ENCODE results near the gene ZC3H12C.

DNA sequence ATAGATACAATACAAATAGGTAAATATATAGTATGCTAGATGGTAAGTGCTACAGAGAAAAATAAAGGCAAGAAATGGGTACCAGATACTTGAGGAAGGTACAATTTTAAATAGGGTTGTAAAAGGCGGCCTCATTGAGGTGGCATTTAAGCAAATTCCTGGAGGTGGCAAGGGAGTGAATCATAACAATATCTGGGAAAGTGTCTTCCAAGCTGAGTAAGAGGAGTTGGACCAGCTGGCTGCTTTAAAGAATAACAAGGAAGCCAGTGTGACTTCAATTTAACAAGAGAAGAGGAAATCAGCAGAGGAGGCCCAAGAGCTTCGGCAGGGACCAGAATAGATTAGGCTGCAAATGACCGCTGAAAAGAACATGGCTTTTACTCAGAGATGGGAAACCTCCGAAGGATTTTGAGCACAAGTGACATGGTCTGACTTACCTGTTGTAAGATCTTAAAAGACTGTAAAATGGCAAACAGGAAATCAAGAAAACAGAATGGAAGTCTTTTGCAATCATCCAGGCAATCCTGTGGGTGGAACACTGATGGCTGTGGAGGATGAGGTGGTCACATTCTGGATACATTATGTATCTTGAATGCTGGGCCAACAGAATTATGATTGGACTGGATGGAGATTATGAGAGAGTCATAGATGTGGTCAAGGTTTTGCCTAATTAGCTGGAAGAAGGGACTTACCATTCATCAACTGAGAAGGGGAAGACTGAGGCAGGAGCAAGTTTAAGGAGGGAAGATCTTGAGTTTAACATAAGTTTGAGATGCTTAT, 126.0 kb downstream of the ZC3H12C start:
- TF ChIP-seq, protein P1, sequence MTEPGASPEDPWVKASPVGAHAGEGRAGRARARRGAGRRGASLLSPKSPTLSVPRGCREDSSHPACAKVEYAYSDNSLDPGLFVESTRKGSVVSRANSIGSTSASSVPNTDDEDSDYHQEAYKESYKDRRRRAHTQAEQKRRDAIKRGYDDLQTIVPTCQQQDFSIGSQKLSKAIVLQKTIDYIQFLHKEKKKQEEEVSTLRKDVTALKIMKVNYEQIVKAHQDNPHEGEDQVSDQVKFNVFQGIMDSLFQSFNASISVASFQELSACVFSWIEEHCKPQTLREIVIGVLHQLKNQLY (CRISPR knock-in tag; IDR thresholded peaks at IDR 0.05): no peak
- no peak for TF ChIP-seq ZNF75D (CRISPR knock-in tag; IDR thresholded peaks at IDR 0.05; ENCODE audit: borderline replicate concordance)
- TF ChIP-seq SMC3 (IDR thresholded peaks at IDR 0.05; ENCODE audit: low read length): no peak
- TF ChIP-seq, protein P2, sequence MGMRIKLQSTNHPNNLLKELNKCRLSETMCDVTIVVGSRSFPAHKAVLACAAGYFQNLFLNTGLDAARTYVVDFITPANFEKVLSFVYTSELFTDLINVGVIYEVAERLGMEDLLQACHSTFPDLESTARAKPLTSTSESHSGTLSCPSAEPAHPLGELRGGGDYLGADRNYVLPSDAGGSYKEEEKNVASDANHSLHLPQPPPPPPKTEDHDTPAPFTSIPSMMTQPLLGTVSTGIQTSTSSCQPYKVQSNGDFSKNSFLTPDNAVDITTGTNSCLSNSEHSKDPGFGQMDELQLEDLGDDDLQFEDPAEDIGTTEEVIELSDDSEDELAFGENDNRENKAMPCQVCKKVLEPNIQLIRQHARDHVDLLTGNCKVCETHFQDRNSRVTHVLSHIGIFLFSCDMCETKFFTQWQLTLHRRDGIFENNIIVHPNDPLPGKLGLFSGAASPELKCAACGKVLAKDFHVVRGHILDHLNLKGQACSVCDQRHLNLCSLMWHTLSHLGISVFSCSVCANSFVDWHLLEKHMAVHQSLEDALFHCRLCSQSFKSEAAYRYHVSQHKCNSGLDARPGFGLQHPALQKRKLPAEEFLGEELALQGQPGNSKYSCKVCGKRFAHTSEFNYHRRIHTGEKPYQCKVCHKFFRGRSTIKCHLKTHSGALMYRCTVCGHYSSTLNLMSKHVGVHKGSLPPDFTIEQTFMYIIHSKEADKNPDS (CRISPR knock-in tag; IDR thresholded peaks at IDR 0.05): no peak
- no peak for TF ChIP-seq NFE2L2 (IDR thresholded peaks at IDR 0.05; ENCODE audit: low read length)
- TF ChIP-seq, protein P3, sequence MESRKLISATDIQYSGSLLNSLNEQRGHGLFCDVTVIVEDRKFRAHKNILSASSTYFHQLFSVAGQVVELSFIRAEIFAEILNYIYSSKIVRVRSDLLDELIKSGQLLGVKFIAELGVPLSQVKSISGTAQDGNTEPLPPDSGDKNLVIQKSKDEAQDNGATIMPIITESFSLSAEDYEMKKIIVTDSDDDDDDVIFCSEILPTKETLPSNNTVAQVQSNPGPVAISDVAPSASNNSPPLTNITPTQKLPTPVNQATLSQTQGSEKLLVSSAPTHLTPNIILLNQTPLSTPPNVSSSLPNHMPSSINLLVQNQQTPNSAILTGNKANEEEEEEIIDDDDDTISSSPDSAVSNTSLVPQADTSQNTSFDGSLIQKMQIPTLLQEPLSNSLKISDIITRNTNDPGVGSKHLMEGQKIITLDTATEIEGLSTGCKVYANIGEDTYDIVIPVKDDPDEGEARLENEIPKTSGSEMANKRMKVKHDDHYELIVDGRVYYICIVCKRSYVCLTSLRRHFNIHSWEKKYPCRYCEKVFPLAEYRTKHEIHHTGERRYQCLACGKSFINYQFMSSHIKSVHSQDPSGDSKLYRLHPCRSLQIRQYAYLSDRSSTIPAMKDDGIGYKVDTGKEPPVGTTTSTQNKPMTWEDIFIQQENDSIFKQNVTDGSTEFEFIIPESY (CRISPR knock-in tag; IDR thresholded peaks at IDR 0.05): no peak
- no peak for TF ChIP-seq EZH2 (conservative IDR thresholded peaks at IDR 0.05; ENCODE audit: low read depth, low read length)
- no peak for TF ChIP-seq SSRP1 (CRISPR knock-in tag; IDR thresholded peaks at IDR 0.05)
- no peak for TF ChIP-seq BORCS8-MEF2B (CRISPR knock-in tag; IDR thresholded peaks at IDR 0.05)
- no peak for TF ChIP-seq ZMAT3 (CRISPR knock-in tag; conservative IDR thresholded peaks at IDR 0.05)
- TF ChIP-seq ZNF766 (CRISPR knock-in tag; IDR thresholded peaks at IDR 0.05; ENCODE audit: borderline replicate concordance): no peak
- no peak for TF ChIP-seq HNRNPK (IDR thresholded peaks at IDR 0.05; ENCODE audit: low read depth, low read length, poor library complexity, severe bottlenecking)
- no peak for TF ChIP-seq NCOR1 (IDR thresholded peaks at IDR 0.05; ENCODE audit: borderline replicate concordance, low read length)
- no peak for TF ChIP-seq ZNF660 (CRISPR knock-in tag; IDR thresholded peaks at IDR 0.05; ENCODE audit: borderline replicate concordance, low read depth)
